ENCODE data around the gene ZSWIM9. TPM values are rescaled to one million over a fixed set of nuclear protein-coding genes. Genes with fewer than 3 reads are reported as not detected.
"Not testable (repeated sequence)": the region's sequence is repeated elsewhere in the genome, so short reads cannot be mapped to it uniquely, and the experiment has no call there.

ZSWIM9 gene
- total and polyA plus RNA-seq, 4 donors: 3.4 to 7.6 (median 4.3) TPM

DNA sequence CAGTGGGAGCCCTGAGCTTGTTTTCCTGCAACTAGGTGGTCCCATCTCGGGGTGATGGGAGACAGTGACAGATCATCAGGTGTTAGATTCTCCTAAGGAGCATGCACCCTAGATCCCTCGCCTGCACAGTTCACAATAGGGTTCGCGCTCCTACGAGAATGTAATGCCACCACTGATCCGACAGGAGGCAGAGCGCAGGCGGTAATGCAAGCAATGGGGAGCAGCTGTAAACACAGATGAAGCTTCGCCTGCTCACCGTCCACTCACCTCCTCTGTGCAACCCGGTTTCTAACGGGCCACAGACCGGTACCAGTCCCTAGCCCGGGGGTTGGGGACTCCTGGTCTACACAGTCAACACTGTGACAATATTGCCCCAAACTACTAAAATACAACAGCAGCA lies 46.5 kb downstream of the ZSWIM9 start:
- no peak overlapping the region for H3K27ac ChIP-seq (ENCODE audit: low read depth in 1 of 2, low read length in 1 of 2)
- H3K27me3 ChIP-seq (ENCODE audit: control insufficient read depth in 3 of 3, insufficient read depth in 3 of 3, low read length in 2 of 3): no peaks in the 10 kb centered on the region
- no peak overlapping the region for H3K9ac ChIP-seq (ENCODE audit: insufficient read depth in 1 of 2, low read length in 2 of 2)
- peaks cover 6 to 31% (median 15%) of the 10 kb centered on the region in 4 donors for H3K36me3 ChIP-seq (ENCODE audit: control insufficient read depth in 4 of 4, insufficient read depth in 4 of 4, low read length in 4 of 4)
- TF ChIP-seq, protein P1, sequence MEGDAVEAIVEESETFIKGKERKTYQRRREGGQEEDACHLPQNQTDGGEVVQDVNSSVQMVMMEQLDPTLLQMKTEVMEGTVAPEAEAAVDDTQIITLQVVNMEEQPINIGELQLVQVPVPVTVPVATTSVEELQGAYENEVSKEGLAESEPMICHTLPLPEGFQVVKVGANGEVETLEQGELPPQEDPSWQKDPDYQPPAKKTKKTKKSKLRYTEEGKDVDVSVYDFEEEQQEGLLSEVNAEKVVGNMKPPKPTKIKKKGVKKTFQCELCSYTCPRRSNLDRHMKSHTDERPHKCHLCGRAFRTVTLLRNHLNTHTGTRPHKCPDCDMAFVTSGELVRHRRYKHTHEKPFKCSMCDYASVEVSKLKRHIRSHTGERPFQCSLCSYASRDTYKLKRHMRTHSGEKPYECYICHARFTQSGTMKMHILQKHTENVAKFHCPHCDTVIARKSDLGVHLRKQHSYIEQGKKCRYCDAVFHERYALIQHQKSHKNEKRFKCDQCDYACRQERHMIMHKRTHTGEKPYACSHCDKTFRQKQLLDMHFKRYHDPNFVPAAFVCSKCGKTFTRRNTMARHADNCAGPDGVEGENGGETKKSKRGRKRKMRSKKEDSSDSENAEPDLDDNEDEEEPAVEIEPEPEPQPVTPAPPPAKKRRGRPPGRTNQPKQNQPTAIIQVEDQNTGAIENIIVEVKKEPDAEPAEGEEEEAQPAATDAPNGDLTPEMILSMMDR (IDR thresholded peaks at IDR 0.05; ENCODE audit: control extremely low read depth, extremely low read depth): no peak
- WGBS, 2 donors: 84 to 87% methylated on average over 14 of the region's 14 CpGs
- no peak overlapping the region for H3K4me3 ChIP-seq
- DNase-seq (no peak), ATAC-seq (ENCODE audit: insufficient read depth, low FRiP score) (no peak)
- no peaks in the 10 kb centered on the region for H3K4me1 ChIP-seq (ENCODE audit: control insufficient read depth in 5 of 5, insufficient read depth in 5 of 5, low read length in 5 of 5)
- no peaks in the 10 kb centered on the region for H3K9me3 ChIP-seq (ENCODE audit: control insufficient read depth in 4 of 4, insufficient read depth in 3 of 4, low read length in 3 of 4)

DNA sequence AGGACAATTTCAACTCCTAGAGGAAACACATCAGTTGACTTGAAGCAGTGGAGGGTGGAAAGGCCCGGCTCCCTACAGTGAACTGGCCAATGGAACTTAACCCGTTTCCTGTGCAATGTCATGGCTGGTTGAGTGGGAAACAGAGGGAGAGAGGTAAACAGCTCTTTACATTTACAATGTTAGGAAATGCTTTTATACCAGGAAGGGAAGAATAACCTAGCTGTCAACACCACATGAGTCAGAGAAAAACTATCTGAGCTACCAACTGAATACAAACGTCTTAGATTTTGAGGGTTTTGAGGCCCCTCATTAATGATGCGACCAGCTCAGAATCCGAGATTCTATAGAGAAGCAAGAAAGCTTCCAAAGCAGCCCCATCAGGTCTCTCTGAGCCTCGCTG lies 48.5 kb downstream of the ZSWIM9 start:
- no peaks in the 10 kb centered on the region for H3K9me3 ChIP-seq (ENCODE audit: control insufficient read depth in 4 of 4, insufficient read depth in 3 of 4, low read length in 3 of 4)
- H3K27ac ChIP-seq (ENCODE audit: low read depth in 1 of 2, low read length in 1 of 2): no peak overlapping the region
- no peaks in the 10 kb centered on the region for H3K4me1 ChIP-seq (ENCODE audit: control insufficient read depth in 5 of 5, insufficient read depth in 5 of 5, low read length in 5 of 5)
- no peak overlapping the region for H3K4me3 ChIP-seq
- TF ChIP-seq, protein P1 (IDR thresholded peaks at IDR 0.05; ENCODE audit: control extremely low read depth, extremely low read depth): no peak
- DNase-seq (no peak), ATAC-seq (ENCODE audit: insufficient read depth, low FRiP score) (no peak)
- H3K36me3 ChIP-seq (ENCODE audit: control insufficient read depth in 4 of 4, insufficient read depth in 4 of 4, low read length in 4 of 4): peaks cover 5 to 25% (median 11%) of the 10 kb centered on the region in 4 donors
- H3K9ac ChIP-seq (ENCODE audit: insufficient read depth in 1 of 2, low read length in 2 of 2): no peak overlapping the region
- WGBS, 2 donors: 86 to 91% methylated on average over 6 of the region's 6 CpGs
- H3K27me3 ChIP-seq (ENCODE audit: control insufficient read depth in 3 of 3, insufficient read depth in 3 of 3, low read length in 2 of 3): no peaks in the 10 kb centered on the region

DNA sequence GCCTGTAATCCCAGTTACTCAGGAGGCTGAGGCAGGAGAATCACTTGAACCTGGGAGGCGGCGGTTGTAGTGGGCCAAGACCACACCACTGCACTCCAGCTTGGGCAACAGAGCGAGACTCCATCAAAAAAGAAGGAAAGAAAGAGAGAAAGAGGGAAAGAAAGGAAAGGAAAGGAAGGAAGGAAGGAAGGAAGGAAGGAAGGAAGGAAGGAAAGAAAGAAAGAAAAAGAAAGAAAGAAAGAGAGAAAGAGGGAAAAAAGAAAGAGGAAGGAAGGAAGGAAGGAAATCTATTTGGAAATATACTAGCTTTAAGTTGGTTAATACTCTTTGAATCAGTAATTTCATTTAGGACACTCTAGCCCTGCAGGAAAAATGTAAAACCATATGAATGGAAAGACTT lies 50.3 kb downstream of the ZSWIM9 start:
- not testable (repeated sequence) for ATAC-seq (ENCODE audit: insufficient read depth, low FRiP score); H3K9ac ChIP-seq (ENCODE audit: insufficient read depth in 1 of 2, low read length in 2 of 2); H3K27ac ChIP-seq (ENCODE audit: low read depth in 1 of 2, low read length in 1 of 2); H3K4me3 ChIP-seq; H3K9me3 ChIP-seq (ENCODE audit: control insufficient read depth in 4 of 4, insufficient read depth in 3 of 4, low read length in 3 of 4); H3K4me1 ChIP-seq (ENCODE audit: control insufficient read depth in 5 of 5, insufficient read depth in 5 of 5, low read length in 5 of 5); H3K27me3 ChIP-seq (ENCODE audit: control insufficient read depth in 3 of 3, insufficient read depth in 3 of 3, low read length in 2 of 3); DNase-seq
- WGBS, 2 donors: 95 to 99% methylated on average over 3 of the region's 3 CpGs
- peaks cover 6 to 21% (median 13%) of the 10 kb centered on the region in 4 donors for H3K36me3 ChIP-seq (ENCODE audit: control insufficient read depth in 4 of 4, insufficient read depth in 4 of 4, low read length in 4 of 4)

DNA sequence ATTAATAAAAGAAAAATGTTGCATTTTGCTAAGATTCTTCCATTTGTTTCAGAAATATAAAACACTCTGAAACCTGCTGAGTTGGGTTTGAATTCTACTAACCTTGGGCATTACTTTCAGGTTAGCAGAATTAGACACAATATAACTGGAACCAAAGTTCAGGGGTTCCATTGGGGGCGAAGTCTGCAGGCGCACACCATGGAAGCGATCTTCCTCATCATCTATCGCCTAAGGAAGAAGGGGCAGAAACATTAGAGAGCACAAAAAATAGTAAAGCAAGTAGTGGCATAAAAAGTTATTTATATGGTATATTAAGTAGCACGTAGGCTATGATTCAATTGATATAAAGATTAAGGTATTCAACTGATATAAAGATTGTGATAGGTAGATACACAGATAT lies 51.1 kb downstream of the ZSWIM9 start:
- peaks cover 6 to 17% (median 11%) of the 10 kb centered on the region in 4 donors for H3K36me3 ChIP-seq (ENCODE audit: control insufficient read depth in 4 of 4, insufficient read depth in 4 of 4, low read length in 4 of 4)
- no peaks in the 10 kb centered on the region for H3K4me1 ChIP-seq (ENCODE audit: control insufficient read depth in 5 of 5, insufficient read depth in 5 of 5, low read length in 5 of 5)
- no peak for DNase-seq

More for the DNA sequence above, 51.1 kb downstream of the ZSWIM9 start:
- WGBS, 2 donors: 97 to 100% methylated on average over 5 of the region's 5 CpGs
- Histone ChIP-seq H3K27me3 (ENCODE audit: control insufficient read depth in 3 of 3, insufficient read depth in 3 of 3, low read length in 2 of 3) (no peaks in the 10 kb centered on the region), H3K4me3 (no peak overlapping the region), H3K9me3 (ENCODE audit: control insufficient read depth in 4 of 4, insufficient read depth in 3 of 4, low read length in 3 of 4) (no peaks in the 10 kb centered on the region), H3K9ac (ENCODE audit: insufficient read depth in 1 of 2, low read length in 2 of 2) (no peak overlapping the region), H3K27ac (ENCODE audit: low read depth in 1 of 2, low read length in 1 of 2) (no peak overlapping the region)
- no peak for ATAC-seq (ENCODE audit: insufficient read depth, low FRiP score)
- TF ChIP-seq, protein P1 (IDR thresholded peaks at IDR 0.05; ENCODE audit: control extremely low read depth, extremely low read depth): no peak
